ENCODE measurements around the gene PACSIN1. TPM values are rescaled to one million over a fixed set of nuclear protein-coding genes. Genes with fewer than 3 reads are reported as not detected.

The PACSIN1 gene
- total RNA-seq, 1 donor from 2014 or later, result 0.18 TPM

DNA sequence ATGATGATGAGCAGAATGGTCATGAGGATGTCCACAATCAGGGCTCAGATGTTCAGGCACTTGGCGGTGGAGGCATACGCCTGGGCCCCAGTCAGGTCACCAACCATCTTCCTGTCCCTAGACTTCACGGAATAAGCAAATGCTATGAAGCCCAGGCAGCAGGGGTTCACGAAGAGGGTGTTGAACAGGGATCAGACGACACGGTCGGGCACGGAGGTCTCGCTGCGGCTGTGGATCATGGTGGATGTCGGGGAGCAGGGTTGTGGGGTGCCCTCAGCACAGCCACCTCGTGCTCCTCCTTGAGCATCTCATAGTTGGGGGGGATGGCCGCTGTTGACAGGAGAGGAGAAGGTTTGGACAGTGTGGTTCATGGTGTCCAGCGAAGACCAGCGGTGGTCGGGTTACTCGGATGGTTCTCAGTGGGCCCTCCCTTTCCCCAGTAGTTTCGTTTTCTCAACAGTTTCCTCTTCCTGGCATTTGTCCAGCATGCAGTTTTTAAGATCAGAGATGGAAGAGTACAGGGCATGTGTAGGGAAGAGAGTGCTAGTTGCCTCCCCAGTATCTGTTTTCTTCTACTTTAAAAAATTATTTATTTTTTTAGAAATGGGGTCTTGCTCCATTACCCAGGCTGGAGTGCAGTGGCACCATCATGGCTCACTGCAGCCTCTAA is 110.5 kb downstream of the PACSIN1 start:
- intact Hi-C loops (cut with micrococcal nuclease), result no loop called here

DNA sequence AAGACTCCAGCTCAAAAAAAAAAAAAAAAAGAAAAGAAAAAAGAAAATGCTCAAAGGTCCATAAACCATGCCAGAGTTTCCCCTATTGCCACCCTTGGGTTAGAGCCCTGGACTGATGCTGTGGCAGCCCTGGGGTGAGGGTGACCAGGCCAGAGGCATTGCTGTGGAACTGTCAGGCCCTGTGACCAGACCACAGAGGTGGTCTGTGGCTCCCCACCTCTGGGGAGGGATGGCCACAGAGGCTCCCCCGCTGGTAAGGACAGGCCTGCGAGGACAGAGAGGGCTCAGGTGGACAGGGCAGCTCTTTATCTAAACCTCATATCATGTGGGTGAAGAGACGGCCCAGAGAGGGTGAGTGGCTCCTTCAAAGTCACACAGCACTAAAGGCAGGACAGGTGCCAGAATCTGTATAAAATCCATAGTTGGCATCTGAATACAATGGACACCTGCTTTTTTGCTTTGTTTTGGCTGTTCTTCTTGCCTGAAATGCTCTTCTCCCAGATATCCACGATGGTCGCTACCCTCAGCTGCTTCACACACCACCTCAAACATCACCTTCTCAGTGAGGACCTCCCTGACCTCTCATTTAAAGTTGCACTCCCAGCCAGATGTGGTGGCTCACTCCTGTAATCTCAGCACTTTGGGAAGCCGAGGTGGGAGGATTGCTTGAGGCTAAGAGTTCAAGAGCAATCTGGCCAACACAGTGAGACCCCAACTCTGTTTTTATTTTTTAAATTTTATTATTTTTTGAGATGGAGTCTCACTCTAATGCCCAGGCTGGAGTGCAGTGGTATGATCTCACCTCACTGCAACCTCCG is 112.8 kb downstream of the PACSIN1 start:
- intact Hi-C loops (cut with micrococcal nuclease), result no loop called here

DNA sequence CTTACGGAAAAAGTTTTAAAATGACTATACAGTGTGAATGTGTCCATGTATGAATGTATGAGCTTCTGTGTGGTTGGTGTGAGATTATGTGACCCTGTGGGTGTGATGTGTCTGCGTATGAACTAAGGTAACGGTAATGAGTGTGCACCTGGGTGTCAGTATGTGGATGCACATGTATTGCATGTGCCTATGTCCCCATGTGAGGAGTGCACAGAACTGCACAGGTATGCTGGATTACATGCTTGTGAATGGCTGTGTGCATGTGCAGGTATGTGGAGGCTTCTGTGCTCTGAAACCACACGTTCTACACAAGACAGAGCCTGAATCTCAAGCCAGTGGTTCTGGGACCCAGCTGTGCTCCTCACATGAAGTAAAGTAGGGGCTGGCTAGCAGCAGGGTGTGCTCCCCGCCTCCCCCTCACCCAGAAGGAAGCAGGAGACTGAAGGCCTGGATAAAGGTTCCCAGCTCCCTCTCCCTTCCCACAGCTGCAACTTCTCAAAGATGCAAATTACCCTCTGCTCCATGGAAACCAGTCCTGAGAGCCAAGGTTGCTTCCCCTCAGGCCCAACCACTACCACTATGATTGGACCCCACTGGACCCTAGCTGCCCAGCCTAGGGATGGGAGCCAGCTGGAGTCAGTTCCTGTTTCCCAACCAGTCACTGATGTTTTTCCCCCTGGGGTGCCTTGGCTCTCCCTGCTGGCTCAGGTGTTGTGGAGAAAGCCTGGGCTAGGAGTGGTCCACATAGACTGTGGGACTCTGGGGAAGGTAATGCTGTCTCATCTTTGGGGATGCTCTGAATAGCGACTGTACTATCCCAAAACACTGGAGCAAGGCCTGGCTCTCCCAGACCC is 115.1 kb downstream of the PACSIN1 start:
- intact Hi-C loops (cut with micrococcal nuclease), result no loop called here

DNA sequence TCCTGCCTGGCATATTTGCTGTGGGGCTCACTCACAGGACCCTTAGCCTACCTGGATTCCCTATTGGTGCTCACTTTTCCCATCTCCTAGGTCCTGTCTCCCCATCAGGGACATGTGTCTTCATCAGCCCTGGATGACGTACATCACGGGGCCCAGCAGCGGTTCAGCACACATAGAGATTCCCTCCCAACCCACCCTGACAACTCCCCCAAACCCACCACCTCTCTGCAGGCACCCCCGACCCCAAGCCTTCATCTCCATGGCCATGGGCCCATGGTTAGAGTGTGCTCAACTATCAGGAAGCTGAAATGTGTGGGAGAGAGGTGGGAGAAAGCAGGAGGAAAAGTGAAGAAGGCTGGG is 115.7 kb downstream of the PACSIN1 start:
- intact Hi-C loops (cut with micrococcal nuclease), result no loop called here

DNA sequence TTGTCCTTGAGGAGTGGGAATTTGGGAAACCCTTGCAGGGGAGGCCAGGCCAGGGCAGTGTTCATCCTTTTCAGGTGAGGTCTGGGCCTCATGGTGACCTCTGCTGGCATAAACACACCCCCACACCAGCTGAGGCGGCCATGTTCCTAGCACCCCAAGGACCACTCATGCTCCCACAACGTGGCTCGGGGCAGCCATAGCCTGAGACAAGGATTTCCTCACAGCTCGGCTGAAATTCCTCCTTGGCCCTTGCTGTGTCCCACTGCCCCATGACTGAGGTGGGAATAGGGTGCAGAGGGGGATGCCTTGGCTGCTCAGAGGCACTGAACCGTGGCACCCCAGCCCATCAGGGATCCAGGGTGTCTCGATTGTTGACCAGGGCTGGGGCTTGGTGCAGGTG is 117.6 kb downstream of the PACSIN1 start:
- intact Hi-C loops (cut with micrococcal nuclease), result no loop called here

DNA sequence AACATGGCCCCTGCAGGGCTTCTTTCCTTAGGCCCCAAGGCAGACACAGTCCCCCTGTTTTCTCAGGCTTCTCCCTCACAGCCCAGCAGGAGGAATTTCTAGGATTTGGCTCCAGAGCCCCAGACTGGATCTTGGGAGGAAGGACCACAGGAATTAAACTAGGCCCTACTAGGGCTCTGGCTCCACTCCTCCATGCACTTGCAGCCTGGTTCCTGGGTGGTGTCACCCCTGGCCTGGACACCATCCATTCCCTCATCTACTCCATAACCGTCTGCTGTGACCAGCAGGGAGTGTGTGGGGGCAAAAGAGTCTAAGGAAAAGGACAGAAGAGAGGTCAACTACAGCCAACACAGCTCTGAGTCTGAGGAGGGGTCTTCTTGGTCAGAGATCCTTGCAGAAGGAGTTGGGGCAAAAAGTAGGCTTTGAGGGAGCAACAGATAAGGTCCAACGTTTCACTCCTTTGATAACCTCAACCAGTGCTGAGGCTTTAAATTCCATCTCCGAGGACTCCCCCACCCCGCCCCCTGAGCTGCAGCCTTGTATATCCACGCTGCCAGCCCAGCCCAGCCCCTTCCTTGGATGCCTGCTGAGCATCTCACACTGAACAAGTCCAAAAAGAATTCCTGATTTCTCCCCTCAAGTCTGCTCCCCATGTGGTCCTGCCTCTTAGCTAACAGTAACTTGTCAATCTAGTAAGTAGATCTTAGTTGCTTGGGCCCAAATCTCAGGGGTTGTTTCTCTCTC is 118.2 kb downstream of the PACSIN1 start:
- intact Hi-C loops (cut with micrococcal nuclease), result no loop called here

DNA sequence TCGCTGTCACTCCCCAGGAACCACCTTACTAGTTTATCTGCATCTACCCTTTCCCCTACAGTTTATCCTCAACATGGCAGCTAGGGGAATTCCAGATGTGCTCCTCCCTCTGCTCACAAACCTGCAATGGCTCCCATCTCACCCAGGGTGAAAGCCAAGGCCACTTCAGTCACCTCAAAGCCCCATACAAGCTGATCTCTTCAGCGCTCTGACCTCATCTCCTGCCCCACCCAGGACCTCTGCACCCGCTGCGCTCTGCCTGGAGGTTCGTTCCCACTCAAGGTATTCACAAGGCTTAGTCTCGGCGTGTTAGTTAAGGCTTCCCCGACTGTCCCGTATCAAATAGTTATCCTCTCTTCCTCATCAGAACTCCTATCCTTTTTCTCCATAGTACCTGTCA is 118.8 kb downstream of the PACSIN1 start:
- intact Hi-C loops (cut with micrococcal nuclease), result no loop called here

Other genes starting within 250 kb of the PACSIN1 start
- 293 and 294 TPM in 2 replicates for gene HMGA1, start 229.2 kb upstream of the PACSIN1 start, total RNA-seq
- 20.3 and 22.1 TPM in 2 replicates for gene SMIM29, start 217.1 kb upstream of the PACSIN1 start, total RNA-seq
- gene NUDT3, start 73.4 kb upstream of the PACSIN1 start, total RNA-seq, result 17.8 and 18.7 TPM in 2 replicates
- 1,508 and 1,512 TPM in 2 replicates for gene RPS10, start 40.0 kb upstream of the PACSIN1 start, total RNA-seq
- gene SPDEF, start 90.3 kb downstream of the PACSIN1 start, total RNA-seq, result 0.18 TPM in 1 of 2 replicates, not detected in the other
- 74.2 and 77.1 TPM in 2 replicates for gene ILRUN, start 230.7 kb downstream of the PACSIN1 start, total RNA-seq

Data from T-helper 2 cell treated with Interferon-gamma antibody and Interleukin-4, amounts not matched to agents 100 ng/mL and 5 ng/mL, for 36 hours (primary cell).